Adrenal gland (tissue), 12 donors: ENCODE measurements around the gene CUL9. TPM values are rescaled to one million over a fixed set of nuclear protein-coding genes. Genes with fewer than 3 reads are reported as not detected.

Experiments used
- DNase-seq, 7 donors: peaks; one replicate each; pipeline ENCODE4 v3.0.0-alpha.2; 2019 to 2020
- H3K27ac ChIP-seq, 5 donors: fragments of 200-600 bp; sonication (generic) in 4 of 5; 1 replicate in 3 of 5; 2 replicates in 2 of 5; pipeline versions ENCODE4 v1.5.1 to v1.8.0; 2016 to 2020; ENCODE audit warnings: mild to moderate bottlenecking in 1 of 5
- H3K27me3 ChIP-seq: fragments of 200-600 bp; 2 replicates; pipeline ENCODE4 v1.8.0; 2021
- H3K36me3 ChIP-seq, 2 donors: fragments of 200-600 bp; replicated peaks in 1 of 2; 1 replicate in 1 of 2; 2 replicates in 1 of 2; pipeline versions ENCODE4 v1.5.1 to v1.8.0; 2018 to 2022
- H3K4me1 ChIP-seq, 2 donors: fragments of 200-600 bp; replicated peaks in 1 of 2; 1 replicate in 1 of 2; 2 replicates in 1 of 2; pipeline versions ENCODE4 v1.5.1 to v1.8.0; 2018 to 2021
- H3K4me3 ChIP-seq, 4 donors: fragments of 200-600 bp; sonication (generic) in 3 of 4; one replicate each; pipeline ENCODE4 v1.5.1; 2016 to 2018
- H3K9me3 ChIP-seq, 3 donors: fragments of 200-600 bp; sonication (generic) in 1 of 3; replicated peaks in 1 of 3; 1 replicate in 2 of 3; 2 replicates in 1 of 3; pipeline versions ENCODE4 v1.5.1 to v1.8.0; 2016 to 2021
- POLR2A ChIP-seq, 2 donors: fragments of 450-650 bp; IDR thresholded peaks; one replicate each; pipeline ENCODE4 v1.6.1; 2017; ENCODE audit warnings: antibody characterized with exemption in 2 of 2, mild to moderate bottlenecking in 2 of 2, moderate library complexity in 1 of 2
- WGBS, 4 donors: extraction: QIAGEN DNeasy Blood & Tissue Kit in 2 of 4; methylation state at CpG; one replicate each; pipeline versions ENCODE4 v1.1.5 to v1.1.7; 2013 to 2017; 5-methylcytosine and 5-hydroxymethylcytosine counted together
- intact Hi-C, 2 donors: fragments of 100-400 bp; cut with DNase I; formaldehyde crosslinking; loops; one replicate each; pipeline versions ENCODE4 v1.14.1 to v1.15.0; 2022 to 2023
- polyA plus RNA-seq, 3 donors: library from polyadenylated mRNA; stranded (reverse); fragments of 200-250 nt in 2 of 3; fragments of 350-450 nt in 1 of 3; fragmentation: Illumina TruSeq in 1 of 3; extraction: RNeasy Lipid Tissue Mini Kit (QIAGEN cat#74804) in 1 of 3; gene quantifications; one replicate each; pipeline ENCODE4 v1.2.3, GENCODE V29; 2013 to 2014
- total RNA-seq, 9 donors: library from RNA; depleted of rRNA in 4 of 9; stranded (reverse); fragments of >200 nt in 4 of 9; fragments of 120-200 nt in 1 of 9; fragmentation: NEBNext Ultra II Directional in 1 of 9; extraction: Animal tissue kit (Norgen Biotek cat#: 25700) in 1 of 9; gene quantifications; one replicate each; pipeline versions ENCODE4 v1.1.0 to v1.2.4, GENCODE V29; 2013 to 2023
- TF ChIP-seq, protein P1 (sequence below), 6 experiments: fragments of 450-650 bp in 4 of 6; fragments of 200-600 bp in 2 of 6; sonication (generic) in 1 of 6; IDR thresholded peaks; 1 replicate in 5 of 6; 2 replicates in 1 of 6; pipeline versions ENCODE4 v1.5.1 to v1.8.0; 2016 to 2021; ENCODE audit warnings: antibody characterized with exemption in 6 of 6, mild to moderate bottlenecking in 2 of 6, moderate library complexity in 1 of 6
- donor health status: healthy with polysubstance abuse.
- donor health status: Bipolar disorder and iron deficiency.
- donor health status: DM: yes; HTN: yes; CAD: no.
- donor health status: DM: no; HTN: no; CAD: no.
- donor health status: DM: no; HTN: no; CAD: no.
- donor health status: DM: yes; HTN: yes; CAD: no.

The CUL9 gene
- total and polyA plus RNA-seq, 12 donors = 13.3 to 195 (median 33.8) TPM

- H3K4me1 ChIP-seq = no peaks in the 10 kb centered on the region
- H3K27me3 ChIP-seq = no peaks in the 10 kb centered on the region
- H3K4me3 ChIP-seq = no peak overlapping the region
- TF ChIP-seq, protein P1, sequence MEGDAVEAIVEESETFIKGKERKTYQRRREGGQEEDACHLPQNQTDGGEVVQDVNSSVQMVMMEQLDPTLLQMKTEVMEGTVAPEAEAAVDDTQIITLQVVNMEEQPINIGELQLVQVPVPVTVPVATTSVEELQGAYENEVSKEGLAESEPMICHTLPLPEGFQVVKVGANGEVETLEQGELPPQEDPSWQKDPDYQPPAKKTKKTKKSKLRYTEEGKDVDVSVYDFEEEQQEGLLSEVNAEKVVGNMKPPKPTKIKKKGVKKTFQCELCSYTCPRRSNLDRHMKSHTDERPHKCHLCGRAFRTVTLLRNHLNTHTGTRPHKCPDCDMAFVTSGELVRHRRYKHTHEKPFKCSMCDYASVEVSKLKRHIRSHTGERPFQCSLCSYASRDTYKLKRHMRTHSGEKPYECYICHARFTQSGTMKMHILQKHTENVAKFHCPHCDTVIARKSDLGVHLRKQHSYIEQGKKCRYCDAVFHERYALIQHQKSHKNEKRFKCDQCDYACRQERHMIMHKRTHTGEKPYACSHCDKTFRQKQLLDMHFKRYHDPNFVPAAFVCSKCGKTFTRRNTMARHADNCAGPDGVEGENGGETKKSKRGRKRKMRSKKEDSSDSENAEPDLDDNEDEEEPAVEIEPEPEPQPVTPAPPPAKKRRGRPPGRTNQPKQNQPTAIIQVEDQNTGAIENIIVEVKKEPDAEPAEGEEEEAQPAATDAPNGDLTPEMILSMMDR (IDR thresholded peaks at IDR 0.05) = no peak
- TF ChIP-seq POLR2A (IDR thresholded peaks at IDR 0.05) = no peak
- H3K36me3 ChIP-seq = peaks cover 0 to 8% of the 10 kb centered on the region in 2 donors
- intact Hi-C loops = no loop called here
- no peaks in the 10 kb centered on the region for H3K9me3 ChIP-seq
- 84 to 98% (median 92%) methylated on average over 2 of the region's 2 CpGs for WGBS, 4 donors
- H3K27ac ChIP-seq = no peak overlapping the region
- DNase-seq = no peak
Observed at GRCh38 chr6:43207286-43207685, 25.3 kb downstream of the CUL9 start.

GRCh38 chr6:43211955-43212354, 30.0 kb downstream of the CUL9 start:
- H3K27me3 ChIP-seq = no peaks in the 10 kb centered on the region
- H3K9me3 ChIP-seq = no peaks in the 10 kb centered on the region
- no peaks in the 10 kb centered on the region for H3K4me1 ChIP-seq
- 80 to 86% (median 82%) methylated on average over 1 of the region's 1 CpG for WGBS, 4 donors
- no peak for DNase-seq
- peaks cover 0 to 31% of the 10 kb centered on the region in 2 donors for H3K36me3 ChIP-seq
- TF ChIP-seq, protein P1 (IDR thresholded peaks at IDR 0.05) = no peak
- TF ChIP-seq POLR2A (IDR thresholded peaks at IDR 0.05) = no peak
- H3K27ac ChIP-seq = no peak overlapping the region
- intact Hi-C loops = no loop called here
- H3K4me3 ChIP-seq = no peak overlapping the region

DNA sequence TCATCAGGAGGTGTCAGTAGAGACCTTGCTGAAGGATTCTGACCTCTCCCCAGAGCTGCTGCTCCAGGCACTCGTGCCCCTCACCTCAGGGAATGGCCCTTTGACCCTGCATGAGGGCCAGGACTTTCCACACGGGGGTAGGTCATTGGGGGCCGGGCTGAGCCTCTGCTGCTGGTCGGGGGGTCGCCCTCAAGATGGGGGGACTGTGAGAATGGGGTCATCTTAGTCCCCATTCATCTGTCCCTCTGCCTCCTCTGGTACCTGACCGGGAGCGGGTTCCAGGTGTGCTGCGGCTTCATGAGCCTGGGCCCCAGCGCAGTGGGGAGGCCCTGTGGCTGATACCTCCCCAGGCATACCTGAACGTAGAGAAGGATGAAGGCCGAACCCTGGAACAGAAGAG, 31.4 kb downstream of the CUL9 start:
- no peaks in the 10 kb centered on the region for H3K4me1 ChIP-seq
- no peak for DNase-seq
- peaks cover 0 to 37% of the 10 kb centered on the region in 2 donors for H3K36me3 ChIP-seq
- intact Hi-C loops = no loop called here
- no peak for TF ChIP-seq POLR2A (IDR thresholded peaks at IDR 0.05)
- TF ChIP-seq, protein P1 (IDR thresholded peaks at IDR 0.05) = no peak
- H3K9me3 ChIP-seq = no peaks in the 10 kb centered on the region
- H3K27me3 ChIP-seq = no peaks in the 10 kb centered on the region
- H3K27ac ChIP-seq = no peak overlapping the region
- no peak overlapping the region for H3K4me3 ChIP-seq
- WGBS, 4 donors = 60 to 88% (median 86%) methylated on average over 1 to 11 of the region's 11 CpGs

DNA sequence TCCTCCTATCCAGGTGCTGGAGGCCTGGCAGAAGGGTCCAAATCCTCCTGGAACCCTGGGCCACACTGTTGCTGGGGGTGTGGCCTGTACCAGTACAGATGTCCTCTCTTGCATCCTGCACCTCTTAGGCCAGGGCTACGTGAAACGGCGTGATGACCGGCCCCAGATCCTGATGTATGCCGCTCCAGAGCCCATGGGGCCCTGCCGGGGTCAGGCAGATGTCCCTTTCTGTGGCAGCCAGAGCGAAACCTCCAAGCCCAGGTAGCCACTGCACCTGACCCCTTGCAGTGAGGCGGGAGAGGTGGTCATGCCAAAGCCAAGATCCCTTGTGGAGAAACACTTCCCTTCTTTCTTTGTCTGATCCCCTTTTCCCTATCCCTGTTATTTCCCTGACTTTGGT, 33.1 kb downstream of the CUL9 start:
- intact Hi-C loops = no loop called here
- no peaks in the 10 kb centered on the region for H3K4me1 ChIP-seq
- H3K36me3 ChIP-seq = peaks cover 0 to 37% of the 10 kb centered on the region in 2 donors
- no peak overlapping the region for H3K27ac ChIP-seq
- H3K4me3 ChIP-seq = no peak overlapping the region
- 93 to 100% (median 98%) methylated on average over 8 of the region's 8 CpGs for WGBS, 4 donors
- TF ChIP-seq, protein P1 (IDR thresholded peaks at IDR 0.05) = no peak
- TF ChIP-seq POLR2A (IDR thresholded peaks at IDR 0.05) = no peak
- H3K9me3 ChIP-seq = no peaks in the 10 kb centered on the region
- no peaks in the 10 kb centered on the region for H3K27me3 ChIP-seq
- no peak for DNase-seq
